T-cell (primary cell): ENCODE results near the gene MAB21L4. TPM values are rescaled to one million over a fixed set of nuclear protein-coding genes. Genes with fewer than 3 reads are reported as not detected.
A peak's percentile ranks its signal among the peaks of the same experiment; 100 is the strongest.

Experiments used
- ATAC-seq, 4 experiments: fragments of 200-7000 bp in 3 of 4; fragments of 150-1000 bp in 1 of 4; cut with Tn5 transposase; replicated peaks in 1 of 4; 1 replicate in 3 of 4; 2 replicates in 1 of 4; pipeline ENCODE4 v1.10.0; 2021; ENCODE audit warnings: moderate library complexity in 3 of 4, mild to moderate bottlenecking in 2 of 4, moderate number of reproducible peaks in 1 of 4
- CTCF ChIA-PET, 2 donors: fragments of 300-600 bp; sonication (Branson Sonifier 250); formaldehyde crosslinking; loops; one replicate each; lab custom pipeline; 2022; ENCODE audit warnings: antibody characterized with exemption in 2 of 2; lab: Charles Lee
- POLR2A ChIA-PET, 2 donors: fragments of 300-600 bp; sonication (Branson Sonifier 250); formaldehyde crosslinking; loops; one replicate each; lab custom pipeline; 2022; ENCODE audit warnings: antibody characterized with exemption in 2 of 2; lab: Charles Lee
- DNase-seq, 35 experiments: peaks; one replicate each; pipeline versions ENCODE4 v3.0.0 to v3.0.0-alpha.2; 2013 to 2023
- H3K27ac ChIP-seq: one replicate; pipeline ENCODE4 v1.5.1; 2013; ENCODE audit warnings: low read length
- H3K27me3 ChIP-seq, 2 experiments: replicated peaks in 1 of 2; 1 replicate in 1 of 2; 2 replicates in 1 of 2; pipeline versions ENCODE4 v1.6.1 to v1.7.0; 2013; ENCODE audit warnings: low read length in 1 of 2, mixed read lengths in 1 of 2; ENCODE audit not compliant: control insufficient read depth in 2 of 2, insufficient read depth in 2 of 2; ENCODE audit errors: extremely low read depth in 1 of 2
- H3K36me3 ChIP-seq, 2 donors: 1 replicate in 1 of 2; 2 replicates in 1 of 2; pipeline versions ENCODE4 v1.6.1 to v1.7.0; 2013; ENCODE audit warnings: low read length in 1 of 2; ENCODE audit not compliant: control insufficient read depth in 2 of 2, insufficient read depth in 1 of 2; ENCODE audit errors: extremely low read depth in 1 of 2
- H3K4me1 ChIP-seq, 2 experiments: 1 replicate in 1 of 2; 2 replicates in 1 of 2; pipeline versions ENCODE4 v1.6.1 to v1.7.0; 2013; ENCODE audit warnings: low read length in 2 of 2, mixed read lengths in 1 of 2; ENCODE audit not compliant: insufficient read depth in 2 of 2, control insufficient read depth in 1 of 2; ENCODE audit errors: extremely low read depth in 1 of 2
- H3K4me3 ChIP-seq, 2 donors: 1 replicate in 1 of 2; 2 replicates in 1 of 2; pipeline versions ENCODE4 v1.5.1 to v1.7.0; 2013; ENCODE audit warnings: mild to moderate bottlenecking in 2 of 2, low read length in 1 of 2, moderate library complexity in 1 of 2; ENCODE audit not compliant: control insufficient read depth in 1 of 2; ENCODE audit errors: extremely low read depth in 1 of 2
- H3K9me3 ChIP-seq: 2 replicates; pipeline ENCODE4 v1.7.0; 2013
- H3K27ac Mint-ChIP-seq, 2 donors: one replicate each; pipeline ENCODE4 v1.8.0; 2020 to 2021; ENCODE audit warnings: mild to moderate bottlenecking in 2 of 2, mixed read lengths in 2 of 2
- H3K27me3 Mint-ChIP-seq, 2 donors: one replicate each; pipeline ENCODE4 v1.8.0; 2021 to 2022; ENCODE audit warnings: mixed read lengths in 2 of 2
- H3K36me3 Mint-ChIP-seq: one replicate; pipeline ENCODE4 v1.8.0; 2021; ENCODE audit warnings: mixed read lengths
- H3K4me1 Mint-ChIP-seq, 3 donors: one replicate each; pipeline ENCODE4 v1.8.0; 2020 to 2022; ENCODE audit warnings: mixed read lengths in 3 of 3, mild to moderate bottlenecking in 1 of 3
- H3K4me3 Mint-ChIP-seq, 3 donors: one replicate each; pipeline ENCODE4 v1.8.0; 2020 to 2022; ENCODE audit warnings: mild to moderate bottlenecking in 3 of 3, mixed read lengths in 3 of 3, moderate library complexity in 3 of 3
- H3K9me3 Mint-ChIP-seq, 3 donors: one replicate each; pipeline ENCODE4 v1.8.0; 2020 to 2022; ENCODE audit warnings: mixed read lengths in 3 of 3
- WGBS: methylation state at CpG from one replicate; pipeline ENCODE4 v1.1.5; 2013; ENCODE audit warnings: missing lambda C conversion rate; ENCODE audit not compliant: insufficient coverage; 5-methylcytosine and 5-hydroxymethylcytosine counted together
- total RNA-seq, 35 experiments: library from RNA in 6 of 35; stranded (reverse) in 6 of 35; fragments of 120-200 nt in 1 of 35; gene quantifications; one replicate each; pipeline versions ENCODE4 v1.2.1 to v1.2.4 and lab custom pipeline; 2013 to 2026

Gene MAB21L4
- total RNA-seq, 5 donors from 2014 or later (not counting 1 experiment from before 2014, with no cell fraction given): not detected

DNA sequence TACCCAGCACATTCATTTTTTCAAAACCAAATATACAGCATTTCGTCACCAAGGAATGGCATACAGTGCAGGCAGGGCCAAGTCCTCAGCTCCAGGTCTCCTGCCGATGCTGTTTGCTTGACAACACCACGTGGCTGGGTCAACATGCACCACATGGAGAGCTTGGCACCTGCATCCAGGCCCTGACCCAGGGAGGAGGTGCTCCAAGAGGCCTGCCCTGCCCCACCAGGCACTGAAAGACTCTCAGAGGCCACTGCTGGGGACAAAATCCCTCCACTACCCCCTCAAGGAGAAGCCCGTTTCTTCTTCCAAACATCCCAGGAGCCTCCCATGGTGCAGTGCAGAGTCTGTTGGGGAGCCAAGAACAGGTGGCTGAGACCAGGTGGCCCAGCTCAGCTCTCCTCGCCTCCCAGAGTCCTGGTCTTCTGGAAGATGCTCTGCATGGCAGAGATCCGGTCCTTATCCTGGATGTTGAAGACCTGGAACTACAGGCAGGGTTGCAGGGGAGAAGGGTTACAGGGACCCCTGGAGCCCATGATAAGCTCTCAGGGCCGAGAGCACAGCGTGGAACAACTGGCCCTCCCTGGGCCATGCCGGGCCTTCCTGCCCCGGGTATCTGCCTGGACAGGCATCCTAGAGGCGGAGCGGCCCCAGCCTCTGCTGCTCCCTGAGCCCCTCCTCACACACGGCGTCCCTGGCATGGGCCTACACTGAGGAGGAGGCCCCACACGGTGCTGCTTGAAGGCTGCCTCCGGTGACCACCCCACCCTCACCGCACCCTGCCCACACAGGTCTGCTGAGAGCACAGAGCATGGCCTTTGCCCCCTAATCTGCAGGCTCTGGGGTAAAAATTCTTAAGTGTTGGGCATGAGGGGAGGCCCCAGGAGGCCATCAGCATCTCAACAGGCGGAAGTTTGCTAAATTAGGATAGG lies 9.0 kb downstream of the MAB21L4 start:
- Mint-ChIP-seq H3K36me3 (no peaks in the 10 kb centered on the region), H3K4me1 (peaks cover 0 to 2% (median 0%) of the 10 kb centered on the region in 3 donors), H3K9me3 (no peaks in the 10 kb centered on the region), H3K4me3 (no peak overlapping the region), H3K27ac (no peak overlapping the region), H3K27me3 (no peaks in the 10 kb centered on the region)
- 83% methylated on average over 14 of the region's 18 CpGs for WGBS
- H3K4me3 ChIP-seq: no peak overlapping the region
- ATAC-seq (peak in 1 of 4 experiments; percentile 33), DNase-seq (no peak)
- no peaks in the 10 kb centered on the region for H3K9me3 ChIP-seq
- no peaks in the 10 kb centered on the region for H3K4me1 ChIP-seq
- no peak overlapping the region for H3K27ac ChIP-seq
- no peaks in the 10 kb centered on the region for H3K36me3 ChIP-seq
- CTCF ChIA-PET: no interaction called here
- POLR2A ChIA-PET: no interaction called here
- H3K27me3 ChIP-seq: peaks cover 0 to 3% of the 10 kb centered on the region in 2 experiments

DNA sequence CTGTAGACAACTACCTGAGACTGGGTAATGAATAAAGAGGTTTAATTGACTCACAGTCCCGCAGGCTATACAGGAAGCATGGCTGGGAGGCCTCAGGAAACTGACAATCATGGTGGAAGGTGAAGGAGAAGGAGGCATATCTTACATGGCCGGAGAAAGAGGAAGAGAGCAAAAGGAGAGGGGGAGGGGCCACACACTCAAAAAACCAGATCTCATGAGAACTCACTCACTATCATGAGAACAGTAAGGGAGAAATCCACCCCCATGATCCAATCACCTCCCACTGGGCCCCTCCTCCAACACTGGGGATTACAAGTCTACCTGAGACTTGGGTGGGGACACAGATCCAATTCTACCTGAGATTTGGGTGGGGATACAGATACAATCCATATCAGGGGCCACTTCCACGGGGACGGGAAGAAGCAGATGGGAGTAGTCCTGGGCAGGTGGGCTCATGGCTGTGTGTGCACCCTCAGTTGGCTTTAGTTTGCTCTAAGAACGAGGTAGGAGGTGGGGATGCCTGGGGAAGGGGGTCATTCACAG lies 9.9 kb downstream of the MAB21L4 start:
- Histone ChIP-seq H3K4me3 (no peak overlapping the region), H3K27me3 (no peaks in the 10 kb centered on the region), H3K9me3 (no peaks in the 10 kb centered on the region), H3K27ac (no peak overlapping the region), H3K36me3 (no peaks in the 10 kb centered on the region), H3K4me1 (no peaks in the 10 kb centered on the region)
- Mint-ChIP-seq H3K9me3 (no peaks in the 10 kb centered on the region), H3K4me3 (no peak overlapping the region), H3K36me3 (no peaks in the 10 kb centered on the region), H3K27me3 (no peaks in the 10 kb centered on the region), H3K4me1 (peaks cover 0 to 4% (median 0%) of the 10 kb centered on the region in 3 donors), H3K27ac (no peak overlapping the region)
- ChIA-PET POLR2A (no interaction called here), CTCF (no interaction called here)
- WGBS: 80% methylated on average over 1 of the region's 5 CpGs
- no peak for DNase-seq
- no peak for ATAC-seq

- DNase-seq: no peak
- ChIA-PET CTCF (no interaction called here), POLR2A (no interaction called here)
- Histone ChIP-seq H3K9me3 (no peaks in the 10 kb centered on the region), H3K27me3 (no peaks in the 10 kb centered on the region), H3K27ac (no peak overlapping the region), H3K4me1 (no peaks in the 10 kb centered on the region), H3K36me3 (no peaks in the 10 kb centered on the region), H3K4me3 (no peak overlapping the region)
- H3K4me1 Mint-ChIP-seq: peaks cover 0 to 4% (median 0%) of the 10 kb centered on the region in 3 donors
- no peaks in the 10 kb centered on the region for H3K27me3 Mint-ChIP-seq
- H3K9me3 Mint-ChIP-seq: no peaks in the 10 kb centered on the region
- H3K36me3 Mint-ChIP-seq: no peaks in the 10 kb centered on the region
- no peak for ATAC-seq
- H3K27ac Mint-ChIP-seq: no peak overlapping the region
- H3K4me3 Mint-ChIP-seq: no peak overlapping the region
- WGBS: 86% methylated on average over 1 of the region's 1 CpG
Measured at GRCh38 chr2:240885566-240885965, 10.4 kb downstream of the MAB21L4 start.

DNA sequence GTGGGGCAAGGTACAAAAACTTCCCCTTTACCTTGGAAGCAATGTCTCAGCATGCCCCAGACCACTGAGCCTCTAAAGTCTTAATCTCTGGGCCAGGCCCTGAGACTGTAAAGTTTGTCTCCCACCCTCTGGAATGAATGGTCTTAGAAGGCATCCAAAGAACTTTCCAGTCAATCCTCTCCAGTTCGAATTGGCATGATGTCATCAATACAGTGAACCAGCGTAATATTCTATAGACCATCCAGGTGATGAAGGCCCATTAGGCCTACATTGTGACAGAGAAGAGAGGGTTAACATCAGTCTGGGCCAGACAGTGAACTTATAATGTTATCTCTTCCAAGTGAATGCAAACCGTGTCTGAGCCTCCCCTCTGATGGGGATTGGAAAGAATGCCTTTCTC lies 11.2 kb downstream of the MAB21L4 start:
- Mint-ChIP-seq H3K4me1 (peaks cover 0 to 4% (median 0%) of the 10 kb centered on the region in 3 donors), H3K9me3 (no peaks in the 10 kb centered on the region), H3K27ac (no peak overlapping the region), H3K36me3 (no peaks in the 10 kb centered on the region), H3K27me3 (no peaks in the 10 kb centered on the region), H3K4me3 (no peak overlapping the region)
- no peaks in the 10 kb centered on the region for H3K4me1 ChIP-seq
- ChIA-PET POLR2A (no interaction called here), CTCF (no interaction called here)
- no peak overlapping the region for H3K4me3 ChIP-seq
- no peak for ATAC-seq
- H3K27me3 ChIP-seq: no peaks in the 10 kb centered on the region
- no peak overlapping the region for H3K27ac ChIP-seq
- WGBS: 67% methylated on average over 2 of the region's 3 CpGs
- DNase-seq: no peak
- no peaks in the 10 kb centered on the region for H3K36me3 ChIP-seq
- H3K9me3 ChIP-seq: no peaks in the 10 kb centered on the region

DNA sequence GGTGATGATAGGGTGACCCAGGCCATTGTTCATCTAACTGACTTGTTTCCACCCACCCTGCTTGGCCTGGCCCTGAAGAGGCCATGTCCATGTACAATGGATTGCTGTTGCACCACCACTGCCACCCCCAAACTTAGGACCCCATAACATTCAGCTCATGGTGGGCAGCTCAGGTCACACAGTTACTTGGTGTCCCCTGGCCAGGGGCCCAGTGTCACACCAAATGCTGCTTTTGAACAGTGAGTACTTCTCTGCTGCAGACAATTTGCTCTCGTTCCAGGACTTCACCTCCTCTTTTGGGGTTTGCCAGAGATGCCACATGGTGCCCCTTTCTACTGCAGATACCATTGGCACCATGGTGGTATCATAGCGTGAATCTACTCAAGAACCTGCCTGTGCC lies 11.7 kb downstream of the MAB21L4 start:
- no peaks in the 10 kb centered on the region for H3K27me3 Mint-ChIP-seq
- POLR2A ChIA-PET: no interaction called here
- no peak overlapping the region for H3K27ac ChIP-seq
- H3K4me1 Mint-ChIP-seq: peaks cover 0 to 4% (median 0%) of the 10 kb centered on the region in 3 donors
- no peaks in the 10 kb centered on the region for H3K9me3 ChIP-seq
- no peak for ATAC-seq
- CTCF ChIA-PET: no interaction called here
- H3K4me3 Mint-ChIP-seq: no peak overlapping the region
- no peaks in the 10 kb centered on the region for H3K36me3 ChIP-seq
- H3K4me1 ChIP-seq: no peaks in the 10 kb centered on the region
- no peak for DNase-seq
- 83% methylated on average over 2 of the region's 2 CpGs for WGBS
- H3K4me3 ChIP-seq: no peak overlapping the region
- H3K9me3 Mint-ChIP-seq: no peaks in the 10 kb centered on the region
- no peaks in the 10 kb centered on the region for H3K27me3 ChIP-seq
- no peak overlapping the region for H3K27ac Mint-ChIP-seq
- H3K36me3 Mint-ChIP-seq: no peaks in the 10 kb centered on the region

DNA sequence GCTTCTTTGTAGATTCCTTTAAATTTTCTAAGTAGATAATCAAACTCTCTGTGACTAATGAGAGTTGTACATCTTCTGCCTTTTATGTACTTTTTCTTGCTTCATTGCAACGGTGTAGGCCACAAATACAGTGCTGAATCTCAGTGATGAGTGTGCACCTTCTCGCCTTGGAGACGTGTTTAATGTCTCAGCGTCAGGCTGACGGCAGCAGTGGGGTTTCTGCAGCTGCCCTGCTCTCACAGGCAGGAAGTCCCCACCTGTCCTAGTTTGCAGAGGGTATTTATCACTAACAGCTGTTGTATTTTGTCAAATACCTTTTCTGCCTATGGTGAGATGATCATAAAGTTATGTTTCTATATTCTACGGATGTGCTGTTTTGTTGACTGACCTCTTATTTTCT lies 14.0 kb downstream of the MAB21L4 start:
- Histone ChIP-seq H3K36me3 (no peaks in the 10 kb centered on the region), H3K4me1 (no peaks in the 10 kb centered on the region), H3K4me3 (no peak overlapping the region), H3K27ac (no peak overlapping the region), H3K27me3 (no peaks in the 10 kb centered on the region), H3K9me3 (no peaks in the 10 kb centered on the region)
- ChIA-PET POLR2A (no interaction called here), CTCF (no interaction called here)
- DNase-seq: peak in 3 of 35 experiments; percentile 7 to 26 (median 11)
- no peaks in the 10 kb centered on the region for H3K27me3 Mint-ChIP-seq
- peaks cover 0 to 4% (median 0%) of the 10 kb centered on the region in 3 donors for H3K4me1 Mint-ChIP-seq
- ATAC-seq: peak in 1 of 4 experiments; percentile 82
- no peaks in the 10 kb centered on the region for H3K36me3 Mint-ChIP-seq
- H3K27ac Mint-ChIP-seq: no peak overlapping the region
- no peaks in the 10 kb centered on the region for H3K9me3 Mint-ChIP-seq
- WGBS: 33% methylated on average over 3 of the region's 6 CpGs
- no peak overlapping the region for H3K4me3 Mint-ChIP-seq
